ENCODE data around the gene EHMT1.

EHMT1 gene

DNA sequence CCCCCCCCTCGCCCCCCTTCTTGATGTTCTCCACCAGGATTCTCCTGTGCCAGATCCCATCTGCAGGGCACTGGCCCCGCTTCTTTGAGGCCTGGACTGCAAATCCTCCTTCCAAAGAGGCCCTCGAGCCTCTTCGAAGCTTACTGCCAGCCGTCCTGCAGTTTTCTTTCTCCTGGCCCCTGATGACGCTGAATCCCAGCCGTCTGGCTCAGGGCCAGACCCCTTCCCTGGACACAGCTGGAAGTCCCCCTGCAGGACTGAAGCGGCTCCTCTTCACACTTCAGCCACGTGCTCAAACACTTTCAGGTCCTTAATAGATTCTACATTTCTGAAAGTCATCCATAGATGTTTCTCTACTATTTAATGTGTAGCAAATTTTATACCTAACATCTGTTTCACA lies 121.5 kb downstream of the EHMT1 start:
- no peak for TF ChIP-seq ZFX (IDR thresholded peaks at IDR 0.05)
- TF ChIP-seq, protein P1, sequence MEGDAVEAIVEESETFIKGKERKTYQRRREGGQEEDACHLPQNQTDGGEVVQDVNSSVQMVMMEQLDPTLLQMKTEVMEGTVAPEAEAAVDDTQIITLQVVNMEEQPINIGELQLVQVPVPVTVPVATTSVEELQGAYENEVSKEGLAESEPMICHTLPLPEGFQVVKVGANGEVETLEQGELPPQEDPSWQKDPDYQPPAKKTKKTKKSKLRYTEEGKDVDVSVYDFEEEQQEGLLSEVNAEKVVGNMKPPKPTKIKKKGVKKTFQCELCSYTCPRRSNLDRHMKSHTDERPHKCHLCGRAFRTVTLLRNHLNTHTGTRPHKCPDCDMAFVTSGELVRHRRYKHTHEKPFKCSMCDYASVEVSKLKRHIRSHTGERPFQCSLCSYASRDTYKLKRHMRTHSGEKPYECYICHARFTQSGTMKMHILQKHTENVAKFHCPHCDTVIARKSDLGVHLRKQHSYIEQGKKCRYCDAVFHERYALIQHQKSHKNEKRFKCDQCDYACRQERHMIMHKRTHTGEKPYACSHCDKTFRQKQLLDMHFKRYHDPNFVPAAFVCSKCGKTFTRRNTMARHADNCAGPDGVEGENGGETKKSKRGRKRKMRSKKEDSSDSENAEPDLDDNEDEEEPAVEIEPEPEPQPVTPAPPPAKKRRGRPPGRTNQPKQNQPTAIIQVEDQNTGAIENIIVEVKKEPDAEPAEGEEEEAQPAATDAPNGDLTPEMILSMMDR (conservative IDR thresholded peaks at IDR 0.05): no peak
- no peak overlapping the region for H3K27ac ChIP-seq

DNA sequence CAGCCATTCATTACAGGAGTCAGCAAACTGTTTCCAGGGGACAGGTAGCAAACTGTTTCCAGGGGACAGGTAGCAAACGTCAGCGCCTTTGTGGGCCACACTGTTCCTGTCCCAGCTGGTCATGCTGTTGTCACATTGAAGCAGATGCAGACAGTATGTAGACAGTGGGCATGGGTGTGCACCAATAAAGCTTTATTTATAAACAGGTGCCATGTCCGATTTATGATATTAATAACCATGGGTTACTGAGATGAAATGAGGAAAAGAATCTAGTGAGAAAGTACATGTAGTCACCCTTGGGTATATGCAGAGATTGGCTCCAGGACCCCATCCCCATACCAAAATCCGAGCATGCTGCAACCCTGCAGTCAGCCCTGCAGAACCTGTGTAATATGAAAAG lies 122.5 kb downstream of the EHMT1 start:
- TF ChIP-seq, protein P1 (conservative IDR thresholded peaks at IDR 0.05): no peak
- no peak for TF ChIP-seq ZFX (IDR thresholded peaks at IDR 0.05)
- no peak overlapping the region for H3K27ac ChIP-seq

DNA sequence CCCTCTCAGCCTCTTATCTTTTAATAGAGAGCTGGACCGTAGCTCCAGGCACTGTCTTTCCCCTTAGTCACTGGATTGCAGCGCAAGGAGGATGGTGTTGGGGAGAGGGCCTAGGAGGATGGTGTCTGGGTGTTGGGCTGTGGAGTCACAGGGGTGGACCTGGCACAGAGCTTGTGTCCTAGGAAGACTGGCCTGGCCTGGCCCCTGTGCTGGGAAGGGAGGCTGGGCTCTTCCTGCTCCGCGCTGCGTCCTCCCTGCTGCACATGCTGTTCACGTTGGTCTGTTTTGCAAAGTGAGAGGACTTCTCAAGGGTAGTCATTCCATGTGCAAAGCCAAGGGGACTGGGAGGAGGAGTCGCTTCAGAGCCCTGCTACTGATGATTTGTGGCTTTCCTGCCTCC lies 123.9 kb downstream of the EHMT1 start:
- no peak overlapping the region for H3K27ac ChIP-seq

DNA sequence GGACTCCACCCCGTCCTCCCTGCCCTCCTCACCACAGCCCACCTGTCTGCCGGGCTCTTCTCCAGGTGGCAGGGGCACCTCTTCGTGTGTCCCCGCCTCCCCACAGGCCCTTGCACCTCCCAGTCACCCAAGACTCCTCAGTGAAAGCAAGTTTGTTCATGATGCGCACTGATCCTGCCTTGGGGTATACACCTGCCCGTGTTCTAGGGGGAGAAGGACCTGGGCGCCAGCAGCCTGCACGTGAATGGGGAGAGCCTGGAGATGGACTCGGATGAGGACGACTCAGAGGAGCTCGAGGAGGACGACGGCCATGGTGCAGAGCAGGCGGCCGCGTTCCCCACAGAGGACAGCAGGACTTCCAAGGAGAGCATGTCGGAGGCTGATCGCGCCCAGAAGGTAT lies 124.9 kb downstream of the EHMT1 start:
- TF ChIP-seq, protein P1 (conservative IDR thresholded peaks at IDR 0.05): no peak
- TF ChIP-seq ZFX (IDR thresholded peaks at IDR 0.05): no peak
- peak overlapping the region; percentile 89 for H3K27ac ChIP-seq

More for the DNA sequence above, 123.9 kb downstream of the EHMT1 start:
- TF ChIP-seq, protein P1 (conservative IDR thresholded peaks at IDR 0.05): no peak
- no peak for TF ChIP-seq ZFX (IDR thresholded peaks at IDR 0.05)

DNA sequence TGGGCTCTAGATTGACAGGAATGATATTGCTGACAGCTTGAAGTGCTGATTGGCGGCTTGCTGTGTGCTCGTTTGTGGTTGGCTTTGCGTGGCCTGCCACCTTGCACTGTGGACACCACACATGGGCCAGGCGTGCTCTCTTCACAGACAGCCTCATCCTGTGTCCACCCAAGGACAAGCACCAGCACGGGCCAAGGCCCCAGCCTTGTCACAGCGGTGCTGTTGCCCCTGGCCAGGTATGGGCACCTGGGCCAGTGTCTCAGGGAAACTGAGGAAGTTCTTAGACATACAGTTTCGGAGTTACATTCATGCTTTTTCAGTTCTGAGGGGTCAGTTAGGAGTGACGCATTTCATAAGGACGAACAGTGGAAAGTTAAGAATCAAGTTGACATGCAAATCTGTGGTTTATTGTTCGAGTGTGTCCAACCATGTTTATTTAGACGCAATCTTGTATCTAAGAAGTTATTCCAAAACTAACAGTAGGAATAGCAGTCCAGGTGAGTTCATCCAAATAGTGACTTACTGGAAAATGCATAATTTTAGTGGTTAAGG lies 125.9 kb downstream of the EHMT1 start:
- H3K27ac ChIP-seq: peak overlapping the region; percentile 89
- no peak for TF ChIP-seq ZFX (IDR thresholded peaks at IDR 0.05)
- TF ChIP-seq, protein P1 (conservative IDR thresholded peaks at IDR 0.05): no peak

DNA sequence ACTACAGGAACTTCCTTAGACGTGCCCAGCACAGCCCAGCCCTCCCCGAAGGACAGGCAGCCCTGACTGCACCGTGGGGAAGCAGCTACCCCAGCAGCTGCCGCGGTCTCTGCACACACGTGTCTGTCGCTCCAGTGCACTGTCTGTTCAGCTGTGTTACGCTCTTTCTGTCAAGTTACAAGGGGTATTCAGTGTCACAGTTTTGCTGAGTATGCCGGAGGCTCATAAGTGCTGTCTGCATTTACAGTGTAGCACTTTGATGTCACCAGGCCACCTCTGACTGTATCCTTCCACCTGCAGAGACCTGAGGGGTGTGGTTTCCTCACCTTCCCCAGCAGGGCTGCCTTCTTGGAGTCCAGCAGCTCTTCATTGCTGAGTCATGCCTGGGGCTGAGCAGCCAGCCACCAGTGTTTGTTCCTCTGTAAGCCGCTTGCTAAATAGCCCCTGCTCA lies 126.8 kb downstream of the EHMT1 start:
- peak overlapping the region; percentile 83 for H3K27ac ChIP-seq
- TF ChIP-seq, protein P1 (conservative IDR thresholded peaks at IDR 0.05): no peak
- TF ChIP-seq ZFX (IDR thresholded peaks at IDR 0.05): no peak

DNA sequence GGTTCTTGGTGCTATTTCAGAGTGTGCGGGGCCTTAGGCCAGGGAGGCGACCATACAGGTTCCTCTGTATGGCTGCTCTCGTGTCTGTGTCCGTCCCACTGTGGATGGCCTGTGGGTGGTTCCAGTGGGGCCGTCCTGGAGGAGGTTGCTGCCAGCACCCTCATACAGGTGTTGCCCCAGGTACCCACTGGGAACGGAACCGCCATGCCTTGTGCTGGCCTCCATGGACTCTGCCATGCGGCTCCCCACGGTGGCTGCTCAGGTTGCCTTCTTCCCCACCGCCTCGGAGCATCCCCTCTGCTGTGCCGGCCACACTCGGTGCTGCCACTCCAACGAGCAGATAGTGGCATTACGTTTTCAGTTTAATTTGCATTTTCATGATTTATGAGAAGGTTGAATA lies 129.5 kb downstream of the EHMT1 start:
- H3K27ac ChIP-seq: no peak overlapping the region
- TF ChIP-seq ZFX (IDR thresholded peaks at IDR 0.05): no peak
- TF ChIP-seq, protein P1 (conservative IDR thresholded peaks at IDR 0.05): no peak

Measured in C4-2B (cell line).